GM12892 (cell line): Measurements from ENCODE around the gene SFRP5.

Experiments
- POLR2A ChIP-seq: IDR thresholded peaks from 2 replicates; pipeline ENCODE4 v1.6.1; 2011; ENCODE audit warnings: low read depth, low read length, control low read depth
- POLR2AphosphoS5 ChIP-seq: IDR thresholded peaks from 2 replicates; pipeline ENCODE4 v1.6.1; 2011; ENCODE audit warnings: low read depth, low read length, control low read depth

DNA sequence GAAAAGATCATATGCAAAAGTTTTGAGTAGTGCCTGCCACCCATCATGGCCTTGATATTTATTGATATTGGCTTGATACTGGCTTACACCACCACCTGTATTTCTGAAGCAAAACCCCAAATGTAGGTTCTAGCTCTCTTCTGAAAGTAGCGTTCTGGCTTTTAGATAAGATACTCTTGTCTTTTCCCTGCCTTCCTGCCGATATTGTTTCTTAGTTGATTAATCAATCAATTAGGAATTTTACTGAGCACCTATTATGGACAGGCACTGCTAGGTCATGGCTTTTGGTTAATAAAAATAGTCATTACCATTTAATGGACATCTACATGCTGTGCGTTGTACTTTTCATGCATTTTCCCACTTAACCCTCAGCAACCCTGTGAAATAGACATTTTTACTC, 7.9 kb downstream of the SFRP5 start:
- TF ChIP-seq POLR2AphosphoS5 (no peak), POLR2A (no peak)
